HUDEP-2 (cell line): ENCODE results near the gene SLC25A34.

ENCODE experiments used
- DNase-seq, 76 experiments: peaks; one replicate each; lab custom pipeline; 2025; ENCODE audit not compliant: unreplicated experiment in 76 of 76; lab: John Stamatoyannopoulos, UW

The SLC25A34 gene

DNA sequence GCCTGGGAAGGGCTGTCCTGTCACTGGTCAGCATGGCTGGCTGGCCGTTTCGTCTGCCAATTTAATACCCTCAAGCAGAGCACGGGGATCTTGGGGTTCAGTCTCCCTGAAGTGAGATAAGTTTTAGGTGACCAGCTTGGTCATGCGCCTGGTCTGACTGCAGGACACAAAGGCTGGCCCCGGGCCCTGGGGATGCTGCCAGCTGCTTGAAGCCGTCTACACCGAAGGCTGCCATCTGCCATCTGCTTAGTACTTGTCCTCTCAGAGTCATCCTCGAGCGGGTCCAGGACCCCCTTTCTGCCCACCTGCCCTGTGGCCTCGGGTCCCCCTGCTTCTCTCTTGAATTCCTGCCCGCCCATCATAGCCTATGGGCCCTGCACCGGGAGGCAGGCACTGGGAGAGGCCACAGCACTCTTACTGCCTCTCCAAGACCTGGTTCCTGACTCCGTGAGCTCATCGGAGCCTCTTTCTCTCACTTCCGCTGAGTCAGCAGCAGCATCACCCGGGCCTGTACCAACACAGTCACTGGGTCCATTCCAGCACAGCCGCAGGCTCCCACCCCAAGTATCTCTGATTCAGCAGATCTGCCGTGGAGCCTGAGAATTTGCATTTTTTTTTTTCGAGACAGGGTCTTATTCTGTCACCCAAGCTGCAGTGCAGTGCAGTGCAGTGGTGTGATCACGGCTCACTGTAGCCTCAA lies 29.6 kb downstream of the SLC25A34 start:
- DNase-seq = no peak

DNA sequence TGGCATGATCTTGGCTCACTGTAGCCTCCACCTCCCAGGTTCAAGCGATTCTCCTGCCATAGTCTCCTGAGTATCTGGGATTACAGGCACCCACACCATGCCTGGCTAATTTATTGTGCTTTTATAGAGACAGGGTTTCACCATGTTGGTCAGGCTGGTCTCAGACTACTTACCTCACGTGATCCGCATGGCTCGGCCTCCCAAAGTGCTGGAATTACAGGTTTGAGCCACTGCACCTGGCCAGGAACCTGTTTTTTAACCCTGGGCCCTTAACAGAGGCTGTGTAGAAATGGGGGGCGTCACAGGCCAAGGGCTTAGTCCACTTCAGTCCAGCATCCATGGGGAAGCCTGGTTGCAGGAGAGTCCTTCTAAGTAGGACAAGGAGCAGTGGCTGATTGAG lies 31.9 kb downstream of the SLC25A34 start:
- DNase-seq = no peak

DNA sequence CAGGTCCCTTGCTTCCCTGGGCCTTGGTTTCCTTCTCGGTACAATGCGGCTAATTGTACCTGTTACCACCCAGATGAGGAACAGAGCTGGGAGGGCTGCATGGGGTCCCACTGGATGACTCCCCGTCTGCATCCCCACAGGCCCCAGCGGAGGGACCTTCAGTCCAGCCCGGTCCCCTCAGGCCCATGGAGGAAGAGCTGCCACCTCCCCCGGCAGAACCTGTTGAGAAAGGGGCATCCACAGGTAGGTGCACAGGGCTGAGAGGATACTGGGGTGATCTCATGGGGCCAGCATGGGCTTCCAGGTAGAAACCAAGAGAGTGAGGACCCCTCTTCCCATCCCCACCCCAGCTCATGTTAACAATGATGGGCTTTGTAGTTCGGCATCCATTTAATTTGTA lies 32.3 kb downstream of the SLC25A34 start:
- DNase-seq = no peak

DNA sequence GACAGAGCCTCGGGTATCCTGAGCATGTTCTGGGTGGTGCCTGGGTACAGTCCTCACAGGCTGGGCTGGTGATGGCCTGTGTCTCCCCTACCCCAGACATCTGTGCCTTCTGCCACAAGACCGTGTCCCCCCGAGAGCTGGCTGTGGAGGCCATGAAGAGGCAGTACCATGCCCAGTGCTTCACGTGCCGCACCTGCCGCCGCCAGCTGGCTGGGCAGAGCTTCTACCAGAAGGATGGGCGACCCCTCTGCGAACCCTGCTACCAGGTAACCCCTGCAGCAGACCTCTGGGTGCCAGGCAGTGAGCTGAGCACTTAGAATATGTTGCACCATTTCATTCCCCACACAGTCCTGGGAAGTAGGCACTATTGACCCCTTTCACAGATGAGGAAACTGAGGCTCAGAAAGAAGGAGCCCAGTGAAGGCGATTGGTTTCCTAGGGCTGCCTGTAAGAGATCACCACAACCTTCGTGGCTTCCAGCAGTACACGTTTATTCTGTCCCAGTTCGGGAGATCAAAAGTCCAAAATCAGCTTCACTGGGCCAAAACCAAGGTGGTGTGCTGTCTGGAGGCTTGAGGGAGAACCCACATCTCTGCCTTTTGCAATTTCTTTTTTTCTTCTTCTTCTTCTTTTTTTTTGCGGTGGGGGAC lies 34.4 kb downstream of the SLC25A34 start:
- no peak for DNase-seq

DNA sequence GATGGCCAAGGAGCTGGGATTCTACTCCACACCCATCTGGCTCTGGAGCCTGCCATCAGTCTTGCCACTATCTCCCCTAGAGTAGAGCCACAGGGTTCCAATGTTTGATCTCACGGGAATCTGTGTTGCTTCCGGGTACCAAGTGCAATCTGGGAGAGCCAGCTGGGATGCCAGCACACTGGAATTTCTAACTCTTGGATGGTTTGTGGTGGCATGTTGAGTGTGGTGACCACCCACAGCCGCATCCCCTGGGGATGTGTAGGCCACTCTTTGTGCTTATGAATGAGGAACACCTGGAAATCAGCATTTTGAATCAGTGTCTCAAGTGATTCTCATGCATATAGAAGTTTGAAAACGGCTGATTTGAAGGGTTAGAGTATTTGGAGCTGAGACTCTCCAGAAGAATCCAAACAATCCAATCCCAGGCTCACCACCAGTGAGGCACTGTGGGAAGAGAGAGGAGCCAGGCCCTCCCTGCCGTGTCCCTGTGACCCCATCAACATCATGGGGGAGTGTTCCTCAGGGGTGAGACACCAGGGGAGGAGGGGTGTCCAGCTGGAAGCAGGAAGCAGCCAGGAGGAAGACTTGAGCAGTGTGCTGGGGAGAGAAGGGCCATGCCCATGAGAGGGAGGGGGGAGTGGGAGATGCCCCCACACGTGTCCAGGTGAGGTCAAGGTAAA lies 35.9 kb downstream of the SLC25A34 start:
- DNase-seq = no peak

DNA sequence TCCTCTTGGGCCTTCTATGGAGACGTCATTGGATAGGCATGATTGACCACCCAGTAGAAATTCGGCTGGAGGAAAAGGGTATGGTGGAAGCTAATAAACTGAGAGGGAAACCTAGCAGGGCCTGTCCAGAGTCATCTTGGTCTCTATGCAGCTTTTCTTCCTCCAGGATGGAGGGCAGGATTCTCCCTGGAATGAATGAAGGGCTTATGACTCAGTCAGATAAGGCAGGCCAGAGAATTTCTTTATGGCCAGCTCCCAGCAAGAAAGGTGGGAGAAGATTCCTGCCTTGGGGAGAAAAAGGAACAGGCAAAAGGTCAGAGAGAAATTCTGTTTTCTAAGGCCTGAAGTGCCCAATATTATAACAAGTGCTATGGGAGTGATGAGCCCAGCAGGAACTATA lies 39.6 kb downstream of the SLC25A34 start:
- DNase-seq = no peak

DNA sequence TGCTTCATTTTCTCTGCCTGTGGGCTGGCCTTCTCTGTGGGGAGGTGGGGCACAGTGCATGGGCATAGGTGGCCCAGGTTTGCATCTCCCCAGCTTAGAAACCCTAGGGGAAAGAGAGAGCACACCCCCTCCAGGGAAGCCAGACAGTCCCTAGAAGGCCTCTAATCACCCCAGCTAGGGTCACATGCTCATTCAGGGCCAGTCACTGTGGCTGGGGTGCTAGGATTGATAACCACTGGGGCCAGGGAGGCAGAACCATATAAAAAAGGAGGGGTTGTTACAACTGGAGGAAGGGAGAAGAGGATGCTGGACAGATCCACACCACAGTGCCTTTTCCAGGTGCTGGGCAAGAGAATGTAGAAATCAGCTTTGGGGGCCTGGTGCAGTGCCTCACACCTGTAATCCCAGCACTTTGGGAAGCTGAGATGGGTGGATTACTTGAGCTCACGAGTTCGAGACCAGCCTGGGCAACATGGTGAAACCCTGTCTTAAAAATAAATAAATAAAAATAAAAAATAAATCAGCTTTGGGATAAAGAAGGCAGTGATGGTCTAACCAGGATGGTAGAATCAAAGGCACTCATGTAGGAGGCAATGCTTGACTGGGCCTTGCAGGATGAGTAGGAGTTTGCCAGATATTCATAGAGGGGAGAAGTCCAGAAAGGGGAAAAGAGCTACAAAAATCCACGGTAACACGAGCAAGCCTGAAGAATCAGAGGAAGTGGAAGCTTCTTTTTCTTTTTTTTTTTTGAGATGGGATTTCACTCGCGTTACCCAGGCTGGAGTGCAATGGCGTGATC lies 42.0 kb downstream of the SLC25A34 start:
- DNase-seq = no peak

DNA sequence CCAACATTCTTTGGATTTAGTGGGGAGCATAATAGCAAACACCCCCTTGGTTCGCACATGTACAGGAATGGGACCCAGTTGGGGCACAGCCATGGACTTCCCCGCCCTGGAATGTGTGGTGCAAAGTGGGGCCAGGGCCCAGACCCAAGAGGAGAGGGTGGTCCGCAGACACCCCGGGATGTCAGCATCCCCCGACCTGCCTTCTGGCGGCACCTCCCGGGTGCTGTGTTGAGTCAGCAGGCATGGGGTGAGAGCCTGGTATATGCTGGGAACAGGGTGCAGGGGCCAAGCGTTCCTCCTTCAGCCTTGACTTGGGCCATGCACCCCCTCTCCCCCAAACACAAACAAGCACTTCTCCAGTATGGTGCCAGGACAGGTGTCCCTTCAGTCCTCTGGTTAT lies 49.6 kb downstream of the SLC25A34 start:
- no peak for DNase-seq

DNA sequence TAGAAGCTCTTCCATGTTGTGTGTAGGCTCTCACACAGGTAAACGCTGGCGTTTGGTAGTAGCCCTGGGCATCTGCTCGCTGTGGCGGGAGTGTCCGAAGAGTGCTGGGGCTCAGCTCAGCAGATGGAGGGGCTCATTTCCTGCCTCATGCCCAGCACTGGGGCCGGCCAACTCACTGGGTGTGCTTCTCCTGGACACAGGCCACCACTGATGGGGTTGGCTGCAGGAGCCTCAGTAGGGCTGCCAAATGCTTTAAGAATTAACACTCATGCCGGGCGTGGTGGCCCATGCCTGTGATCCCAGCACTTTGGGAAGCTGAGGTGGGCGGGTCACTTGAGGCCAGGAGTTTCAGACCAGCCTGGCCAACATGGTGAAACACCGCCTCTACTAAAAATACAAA lies 50.5 kb downstream of the SLC25A34 start:
- DNase-seq = no peak

DNA sequence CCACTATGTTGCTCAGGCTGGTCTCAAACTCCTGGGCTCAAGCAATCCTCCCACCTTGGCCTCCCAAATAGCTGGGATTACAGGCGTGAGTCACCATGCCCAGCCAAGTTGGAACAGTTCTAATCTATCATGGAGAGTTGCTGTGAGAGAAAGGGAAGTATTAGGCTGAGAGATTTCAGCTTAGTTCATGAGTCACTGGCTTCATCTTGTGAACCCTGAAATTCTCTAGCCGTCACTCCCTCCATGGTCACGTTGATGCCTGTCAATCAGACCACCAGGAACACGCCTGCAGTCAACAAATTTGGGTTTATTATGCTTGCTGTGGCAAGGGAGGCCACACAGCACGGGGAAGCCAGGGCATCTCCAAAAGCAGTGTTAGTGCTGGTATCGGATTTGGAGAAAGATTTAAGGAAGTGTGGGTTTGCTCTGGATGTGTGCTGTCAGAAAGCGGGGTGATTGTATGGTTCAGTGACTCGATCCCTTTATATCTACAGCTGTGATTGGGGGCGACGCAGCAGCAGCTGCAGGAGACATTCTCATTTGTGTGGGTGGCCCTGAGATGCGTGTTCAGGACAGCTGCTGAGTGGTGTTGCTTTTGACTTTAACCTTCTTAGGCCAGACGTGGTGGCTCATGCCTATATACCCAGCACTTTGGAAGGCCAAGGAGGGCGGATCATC lies 52.7 kb downstream of the SLC25A34 start:
- peak in 2 of 76 experiments; percentile 2 to 3 for DNase-seq
